HG02870 (cell line): ENCODE data around the gene ITGB5.

Source experiments
- ATAC-seq: cut with Tn5 transposase; IDR thresholded peaks from one replicate; pipeline ENCODE4 v1.9.1; 2021; ENCODE audit warnings: mild to moderate bottlenecking, moderate library complexity; ENCODE audit not compliant: unreplicated experiment

The ITGB5 gene

GRCh38 chr3:124773351-124774326, 113.5 kb downstream of the ITGB5 start:
- no peak for ATAC-seq

DNA sequence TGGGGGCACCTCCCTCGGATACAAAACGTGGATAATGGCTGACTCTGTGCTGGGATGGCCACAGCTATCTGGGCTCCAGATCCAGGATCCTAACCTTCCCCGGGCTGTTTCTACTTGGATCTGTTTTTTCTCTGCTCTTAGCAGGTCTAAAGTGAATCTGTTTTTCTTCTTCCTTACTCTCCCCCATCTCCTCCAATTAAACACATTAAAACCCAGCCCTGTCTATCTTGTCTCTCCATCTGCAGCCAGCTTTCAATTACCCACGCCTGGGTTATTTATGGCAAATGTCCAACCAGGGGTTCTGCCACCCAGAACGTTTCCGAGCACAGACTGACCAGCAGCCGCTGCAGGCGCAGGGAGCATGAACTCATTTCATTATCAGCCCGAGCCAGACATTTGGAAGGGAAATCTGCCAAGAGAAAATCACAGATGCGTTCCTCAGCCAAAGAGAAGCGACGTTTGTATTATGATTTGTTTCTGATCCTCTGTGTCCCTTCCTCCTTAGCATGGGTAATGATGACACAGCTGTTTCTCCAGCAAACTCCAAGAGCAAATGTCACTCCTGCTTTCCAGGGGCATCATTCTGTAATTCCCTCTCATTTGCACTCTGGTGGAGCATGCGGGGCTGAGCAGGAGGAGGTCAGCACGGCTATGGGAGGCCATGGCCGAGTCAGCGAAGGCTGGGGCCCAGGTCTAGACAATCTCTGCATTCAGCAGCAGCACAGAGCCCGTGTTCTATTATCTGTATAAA, 114.9 kb downstream of the ITGB5 start:
- ATAC-seq, result no peak

DNA sequence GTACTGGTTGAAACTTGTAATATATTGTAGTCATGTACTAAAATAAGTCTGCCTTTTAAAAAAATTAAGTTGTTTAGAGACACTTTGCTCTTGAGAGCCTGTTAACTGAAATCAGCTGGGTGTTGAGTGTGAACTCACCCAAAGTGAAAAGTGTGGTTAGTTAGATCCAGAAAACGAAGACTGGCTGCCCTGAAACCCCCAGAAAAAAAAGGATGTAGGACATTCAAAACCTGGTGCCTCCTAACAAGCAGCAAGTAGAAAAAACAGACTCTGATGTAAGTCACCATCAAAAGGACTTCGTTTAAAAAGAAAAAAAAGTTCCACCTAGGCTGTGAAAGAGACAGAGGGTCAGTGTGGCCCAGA, 116.1 kb downstream of the ITGB5 start:
- ATAC-seq, result no peak

DNA sequence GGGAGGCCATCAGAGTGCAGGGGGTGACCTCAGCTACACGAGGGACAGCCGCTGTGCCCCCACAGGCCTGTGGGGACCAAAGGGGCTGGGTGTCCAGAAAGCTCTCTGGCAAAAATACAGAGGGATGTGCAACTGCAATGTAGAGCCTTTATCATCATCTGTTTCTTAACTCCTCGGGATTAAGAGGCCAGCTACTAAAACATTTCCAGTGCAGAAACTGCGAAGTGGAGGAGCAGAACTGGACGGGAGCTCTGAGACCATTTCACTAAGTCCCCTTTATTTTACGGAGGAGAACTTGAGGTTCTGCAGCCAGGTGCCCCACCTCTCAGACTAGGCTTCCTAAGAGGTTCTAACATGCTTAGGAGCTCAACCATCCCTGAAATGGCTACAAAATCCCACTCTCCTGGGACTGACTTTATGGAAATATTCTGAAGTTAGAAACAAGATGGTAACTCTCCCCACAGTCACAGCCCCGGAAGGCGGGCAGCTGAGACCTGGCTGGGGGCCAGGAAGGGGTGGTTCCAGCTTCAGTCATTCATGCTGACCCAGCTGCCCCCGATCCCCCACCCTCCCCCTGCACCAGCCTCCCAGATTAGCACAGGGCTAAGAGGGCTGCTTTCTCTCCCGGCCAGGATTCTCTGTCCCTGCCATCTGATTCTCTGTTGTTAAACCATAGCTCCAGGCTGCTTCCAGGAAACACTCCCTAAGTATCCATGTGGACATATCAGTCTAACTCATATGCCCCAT, 116.7 kb downstream of the ITGB5 start:
- no peak for ATAC-seq

DNA sequence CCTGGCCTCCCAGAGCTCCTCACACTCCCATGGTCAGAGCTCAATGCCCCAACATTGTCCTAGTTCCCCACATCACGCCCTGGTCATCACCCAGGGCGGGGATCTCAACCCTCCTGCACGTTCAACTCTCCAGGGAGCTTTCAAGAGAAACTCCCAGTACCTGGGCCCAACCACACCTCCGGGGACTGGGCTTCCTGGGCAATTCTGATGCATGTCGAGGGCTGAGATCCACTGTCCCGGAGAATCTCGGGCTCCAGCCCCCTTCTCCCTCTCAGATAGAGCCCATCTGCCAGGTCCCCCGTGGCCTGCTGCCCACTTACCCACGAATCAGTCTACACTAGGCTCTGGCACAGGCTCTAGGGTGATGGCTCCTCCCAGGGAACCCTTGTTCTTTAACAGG, 117.7 kb downstream of the ITGB5 start:
- ATAC-seq, result no peak

DNA sequence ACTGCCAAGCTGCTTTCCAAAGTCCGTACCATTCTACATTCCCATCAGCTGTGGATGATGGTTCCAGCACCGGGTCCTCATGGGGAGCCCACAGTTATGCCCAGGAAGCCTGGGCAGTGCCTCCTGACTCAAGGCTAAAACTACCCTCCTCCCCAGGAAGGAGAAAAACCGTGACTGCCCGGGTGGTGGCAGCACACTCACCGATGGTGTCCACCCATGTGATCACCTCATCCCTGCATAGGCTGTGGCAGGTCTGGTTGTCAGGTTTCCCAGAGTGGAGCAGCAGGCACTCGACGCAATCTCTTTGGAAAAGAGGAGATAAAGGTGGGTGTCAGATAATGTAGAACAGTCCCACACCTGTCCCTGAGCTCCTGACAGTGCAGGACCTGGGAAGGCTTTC, 118.4 kb downstream of the ITGB5 start:
- peak; percentile 51 for ATAC-seq

DNA sequence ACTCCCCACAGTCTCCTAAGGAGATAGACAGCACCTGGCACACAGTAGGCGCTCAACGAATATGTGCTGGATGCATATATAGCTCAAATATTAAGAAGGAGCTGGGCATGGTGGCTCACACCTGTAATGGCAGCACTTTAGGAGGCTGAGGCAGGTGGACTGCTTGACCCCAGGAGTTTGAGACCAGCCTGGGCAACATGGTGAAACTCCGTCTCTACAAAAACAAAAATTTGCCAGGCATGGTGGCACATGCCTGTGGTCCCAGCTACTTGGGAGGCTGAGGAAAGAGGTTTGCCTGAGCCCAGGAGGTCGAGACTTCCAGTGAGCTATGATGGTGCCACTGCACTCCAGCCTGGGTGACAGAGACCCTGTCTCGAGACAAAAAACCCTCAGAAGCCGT, 119.5 kb downstream of the ITGB5 start:
- no peak for ATAC-seq

GRCh38 chr3:124767264-124767663, 119.9 kb downstream of the ITGB5 start:
- no peak for ATAC-seq

DNA sequence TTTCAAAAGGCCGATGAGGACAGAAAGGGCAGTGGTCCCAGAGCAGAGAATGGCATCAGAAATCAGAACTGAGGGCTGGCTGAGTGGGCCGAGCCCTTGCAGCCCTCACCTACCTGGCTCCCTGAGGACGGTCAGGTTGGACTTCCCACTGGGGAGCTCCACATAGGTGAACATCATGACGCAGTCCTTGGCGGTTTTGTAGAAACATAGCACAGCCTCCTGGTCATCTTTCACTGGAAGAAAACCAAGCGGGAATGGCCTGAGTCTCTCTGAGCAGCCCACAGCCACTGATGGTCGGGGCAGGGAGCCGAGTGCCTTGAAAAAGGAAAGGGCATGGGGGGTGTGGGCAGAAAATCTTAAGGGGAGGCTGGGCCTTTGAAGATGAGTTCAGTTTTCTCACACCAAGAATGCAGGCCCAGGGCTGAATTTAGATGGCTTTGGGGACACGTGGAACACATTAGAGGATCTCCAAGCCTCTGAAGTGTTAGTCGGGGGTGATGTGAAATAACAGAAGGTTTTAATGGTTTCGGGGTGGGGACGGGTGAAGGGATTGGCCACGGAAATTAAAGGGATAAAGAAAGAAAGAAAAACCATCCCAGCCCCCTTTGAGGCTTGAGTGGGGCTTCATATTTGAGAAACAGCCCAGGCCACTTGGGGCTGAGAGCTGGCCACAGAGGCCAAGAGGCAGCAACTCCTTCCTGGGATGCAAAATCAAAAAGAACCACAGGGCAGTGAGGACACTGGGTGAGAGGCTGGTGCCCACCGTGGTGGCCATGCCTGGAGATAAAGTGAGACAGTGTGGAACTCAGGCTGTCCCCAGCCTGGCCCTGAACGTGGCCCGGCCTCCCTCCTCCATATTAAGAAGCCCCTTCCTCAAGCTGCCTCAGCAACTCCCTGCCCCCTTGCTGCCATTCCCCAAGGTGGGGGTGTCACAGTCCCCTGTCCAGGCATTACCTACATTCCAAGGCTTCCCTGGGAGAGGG, 120.8 kb downstream of the ITGB5 start:
- ATAC-seq, result no peak

DNA sequence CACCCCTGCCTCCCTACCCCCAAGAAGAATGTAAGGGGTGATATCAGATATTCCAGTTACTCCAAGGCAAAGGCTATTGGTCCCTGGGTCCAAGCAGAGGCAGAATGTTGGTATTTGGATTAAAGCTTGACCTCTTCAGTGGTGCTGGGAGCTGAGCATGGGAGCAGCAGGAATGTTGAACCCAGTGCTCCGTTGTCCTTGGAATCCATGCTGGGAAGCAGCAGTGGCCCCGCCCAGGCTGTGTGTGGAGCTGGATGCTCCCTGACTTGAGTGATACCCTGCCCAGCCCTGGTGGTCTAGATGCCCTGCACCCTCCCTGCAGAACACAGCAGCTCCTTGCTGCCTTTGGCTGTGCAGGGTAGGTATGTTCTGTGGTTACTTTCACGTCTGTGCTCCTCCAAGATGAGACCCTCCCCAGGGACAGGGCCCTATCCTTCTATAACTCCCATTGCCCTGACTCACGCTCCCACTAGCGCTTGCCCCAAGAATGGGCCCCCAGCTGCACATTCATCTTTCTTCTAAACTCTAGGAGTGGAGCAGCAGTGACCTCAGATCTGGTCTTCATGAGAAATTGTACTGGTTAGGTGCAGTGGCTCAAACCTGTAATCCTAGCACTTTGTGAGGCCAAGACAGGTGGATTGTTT, 121.8 kb downstream of the ITGB5 start:
- ATAC-seq, result no peak

GRCh38 chr3:124764746-124765145, 122.4 kb downstream of the ITGB5 start:
- ATAC-seq, result no peak

DNA sequence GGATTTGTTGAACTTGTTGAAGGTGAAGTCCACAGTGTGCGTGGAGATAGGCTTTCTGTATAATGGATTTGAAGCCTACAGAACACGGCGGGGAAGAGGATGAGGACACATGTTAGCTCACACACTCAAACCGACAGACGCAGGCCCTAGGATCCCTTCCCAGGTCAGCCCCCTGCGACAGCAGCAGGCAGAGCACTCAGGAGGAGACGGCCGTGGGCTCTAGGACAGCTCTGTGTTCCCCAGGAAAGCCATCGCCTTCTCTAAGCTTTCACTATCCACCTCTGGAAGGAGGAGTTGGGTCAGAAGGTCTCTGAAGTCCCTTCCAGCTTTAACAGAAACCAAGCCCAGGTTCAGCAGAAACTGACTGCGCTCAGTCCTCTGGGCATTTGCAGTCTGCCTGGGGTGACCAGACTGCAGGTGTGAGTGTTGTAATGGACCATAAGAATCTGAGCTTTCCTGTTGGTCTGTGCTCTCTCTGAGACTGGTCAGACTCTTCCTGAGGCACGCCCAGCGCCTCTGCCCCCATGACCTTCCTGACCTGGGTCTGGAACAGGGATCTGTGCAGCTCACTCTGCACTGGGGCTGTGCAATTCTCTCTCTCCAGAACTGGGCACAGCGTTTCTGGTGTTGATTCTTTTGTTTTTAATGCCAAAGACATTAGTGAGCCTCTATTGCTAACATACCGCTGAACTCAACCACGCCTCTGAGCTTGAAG, 123.4 kb downstream of the ITGB5 start:
- ATAC-seq, result no peak

DNA sequence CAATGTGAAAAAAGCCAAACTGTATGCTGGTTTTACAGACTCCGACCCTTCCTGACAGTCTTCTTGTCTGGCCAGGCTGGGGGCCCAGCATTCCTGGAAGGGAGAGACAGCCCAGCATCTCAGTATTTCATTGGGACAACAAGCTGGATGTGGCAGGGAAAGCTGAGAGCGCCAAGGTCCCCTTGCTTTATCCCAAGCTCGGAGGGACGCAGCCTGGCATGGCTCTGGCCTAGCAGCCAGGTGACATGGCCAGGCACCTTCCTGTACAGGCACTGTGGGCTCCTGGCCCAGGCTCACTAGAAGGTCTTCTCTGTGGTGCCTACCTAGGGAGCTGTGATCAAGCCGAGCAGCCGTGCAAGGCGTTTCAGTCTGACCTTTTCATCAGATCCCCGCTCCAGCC, 124.0 kb downstream of the ITGB5 start:
- ATAC-seq, result no peak

DNA sequence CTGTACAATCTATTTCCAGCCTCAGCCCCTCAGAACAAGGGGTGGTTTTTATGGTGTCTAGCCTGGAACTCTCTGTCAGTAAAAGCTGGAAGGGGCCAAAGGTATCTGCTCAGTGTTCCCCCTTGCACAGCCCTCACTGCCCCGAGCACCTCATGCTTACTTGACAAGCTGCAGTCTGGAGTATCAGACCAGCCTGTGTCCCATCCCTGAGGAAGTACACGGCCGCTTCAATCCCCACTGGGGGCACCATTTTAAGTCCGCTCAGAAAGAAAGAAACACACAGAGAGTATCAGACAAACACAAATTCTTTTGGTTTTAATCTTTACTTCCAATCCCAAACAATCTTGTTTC, 124.5 kb downstream of the ITGB5 start:
- no peak for ATAC-seq

DNA sequence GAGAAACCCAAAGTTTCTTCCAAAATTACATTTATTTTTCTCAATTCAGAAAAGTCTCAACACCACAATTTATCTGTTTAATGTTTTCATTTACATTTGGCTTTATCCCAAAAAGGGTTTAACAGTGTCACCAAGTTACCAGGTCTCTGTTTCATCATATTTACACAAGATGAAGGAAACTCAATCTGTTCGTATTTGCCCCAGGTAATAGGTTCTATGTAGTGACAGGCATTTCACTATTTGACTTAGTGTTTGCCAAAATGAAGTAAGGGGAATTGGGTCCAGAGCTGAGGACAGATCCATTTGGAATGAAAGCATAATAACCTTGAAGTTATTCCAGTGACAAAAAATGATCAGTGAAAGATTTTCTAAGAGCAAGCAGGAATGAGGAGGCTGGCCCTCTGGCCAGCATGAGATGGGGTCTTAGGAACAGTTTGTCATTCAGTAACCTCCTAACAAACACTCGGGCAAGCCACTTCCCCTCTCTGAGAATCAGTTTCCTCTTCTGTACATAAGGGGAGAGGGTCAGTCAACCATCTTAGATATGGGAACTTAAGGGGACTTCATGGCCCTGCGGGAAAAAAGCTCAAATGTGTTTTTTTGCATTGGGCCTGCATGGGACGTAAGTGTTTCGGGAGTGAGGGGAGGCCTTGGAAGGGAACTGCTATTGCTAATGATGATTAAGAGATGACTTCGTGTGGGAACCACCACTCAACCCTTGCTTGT, 125.1 kb downstream of the ITGB5 start:
- ATAC-seq, result no peak

DNA sequence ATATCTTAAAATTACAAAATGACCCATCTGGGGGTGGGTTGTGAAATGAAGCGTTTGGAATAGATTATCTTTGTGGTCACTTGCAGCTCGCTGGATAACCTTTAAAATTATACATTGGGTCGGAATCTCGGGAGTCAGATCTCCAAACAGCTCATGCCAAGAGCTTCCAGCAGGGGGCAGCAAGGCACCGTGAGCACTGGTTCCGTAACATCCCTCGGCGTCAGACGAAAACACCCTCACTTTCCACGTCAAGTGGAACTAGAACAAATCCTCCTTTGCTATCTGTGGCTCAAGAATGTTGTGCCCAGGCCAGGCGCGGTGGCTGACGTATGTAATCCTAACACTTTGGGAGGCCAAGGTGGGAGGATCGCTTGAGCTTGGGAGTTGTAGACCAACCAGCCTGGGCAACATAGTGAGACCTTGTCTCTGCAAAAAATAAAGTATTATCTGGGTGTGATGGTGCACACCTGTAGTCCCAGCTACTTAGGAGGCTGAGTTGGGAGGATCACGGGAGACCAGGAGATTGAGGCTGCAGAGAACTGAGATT, 125.8 kb downstream of the ITGB5 start:
- ATAC-seq, result no peak

GRCh38 chr3:124760601-124761000, 126.6 kb downstream of the ITGB5 start:
- no peak for ATAC-seq

DNA sequence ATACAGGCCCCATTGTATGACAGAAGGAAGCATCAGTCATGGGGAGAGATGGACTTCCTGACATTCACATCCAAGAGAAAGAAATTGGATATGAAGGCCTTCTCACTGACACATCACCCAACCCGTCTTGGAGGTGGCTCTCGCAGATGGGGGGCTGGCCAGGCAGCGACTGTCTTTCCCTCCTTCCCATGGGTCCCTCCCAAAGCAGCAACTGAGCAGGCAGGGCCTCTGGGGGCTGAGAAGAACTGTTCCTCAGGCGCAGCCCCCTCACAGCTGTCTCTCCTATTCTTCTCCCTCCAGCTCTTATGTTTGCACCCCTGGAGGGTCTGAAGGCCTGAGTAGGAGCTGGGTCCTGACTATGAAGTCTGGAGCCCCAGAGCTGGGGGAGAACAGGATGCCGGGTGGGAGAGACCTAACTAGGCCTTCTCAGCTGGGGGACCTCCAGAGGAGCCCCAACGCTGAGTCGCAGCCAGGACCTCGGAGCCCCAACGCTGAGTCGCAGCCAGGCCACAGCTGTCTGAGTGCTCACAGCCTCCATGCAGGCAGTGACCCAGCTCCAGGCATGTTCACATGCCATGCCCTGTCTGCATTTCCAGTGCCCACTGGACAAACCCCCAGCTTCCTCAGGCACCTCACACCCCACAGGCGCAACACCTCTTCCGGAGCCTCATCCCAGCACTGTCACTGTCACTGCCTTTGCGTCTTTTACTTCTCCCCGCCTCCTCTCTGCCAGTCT, 127.3 kb downstream of the ITGB5 start:
- ATAC-seq, result no peak
